AML-193 (cell line): Measurements from ENCODE around the gene TPM2.
A peak's percentile ranks its signal among the peaks of the same experiment; 100 is the strongest.

Source experiments
- DNase-seq, 2 experiments: peaks; one replicate each; lab custom pipeline; 2025; lab: John Stamatoyannopoulos, UW

The TPM2 gene

DNA sequence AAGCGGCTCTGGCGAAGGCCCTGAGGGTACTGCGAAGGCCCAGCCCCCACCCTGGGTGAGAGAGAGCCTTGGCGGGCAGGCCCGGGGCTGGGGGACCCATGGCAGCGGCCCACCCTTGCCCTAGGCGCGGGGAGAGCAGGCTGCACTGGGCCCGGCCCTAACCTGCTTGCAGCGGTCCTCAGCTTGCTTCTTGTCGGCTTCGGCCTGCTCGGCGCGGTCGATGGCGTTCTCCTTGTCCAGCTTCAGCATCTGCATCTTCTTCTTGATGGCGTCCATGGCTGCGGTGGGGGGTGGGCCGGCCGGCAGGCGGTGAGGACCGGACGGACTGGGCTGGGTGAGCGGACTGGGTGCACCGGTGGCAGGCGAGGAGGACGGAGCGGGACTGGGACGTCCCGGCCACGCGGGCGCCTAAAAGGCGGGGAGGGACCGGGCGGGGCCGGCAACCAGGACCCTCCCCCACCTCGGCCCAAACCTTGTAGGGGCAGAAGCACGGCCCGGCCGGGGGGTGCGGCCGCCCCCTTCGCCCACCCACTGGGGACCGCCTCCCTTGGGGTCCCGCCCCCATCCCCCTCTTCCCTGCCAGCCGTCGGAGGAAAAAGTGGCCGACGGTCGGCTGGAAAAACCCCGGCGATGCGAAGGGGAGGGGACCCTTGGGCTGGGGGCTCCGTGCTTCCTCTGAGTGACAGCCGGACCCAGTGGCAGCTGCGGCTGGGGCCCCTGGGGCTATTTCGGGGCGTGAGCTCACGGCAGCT lies at the start of gene TPM2:
Gene TPM2 (minus strand): TSS at position 384 of the 752 bp plus-strand sequence. CDS start 108 bp downstream, at position 276.
- no peak for DNase-seq

DNA sequence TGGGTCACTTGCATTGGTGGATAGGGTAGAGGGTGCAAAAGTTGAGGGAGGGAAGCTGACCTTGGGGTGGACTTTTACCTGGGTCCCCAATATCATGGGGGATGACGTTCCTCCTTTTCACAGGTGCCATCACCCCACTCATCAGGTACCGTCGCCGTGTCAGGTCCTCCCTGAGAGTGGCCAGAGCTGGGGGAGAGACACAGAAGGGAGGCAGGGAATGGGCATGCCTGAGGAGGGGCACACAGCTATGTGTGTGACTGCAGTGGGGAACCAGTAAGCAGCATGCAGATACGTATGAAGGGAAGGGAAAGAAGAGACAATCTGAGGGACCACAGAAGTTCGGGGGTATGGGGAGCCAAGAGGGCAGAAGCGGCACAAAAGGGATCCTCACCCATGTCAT lies 49.2 kb upstream of the TPM2 start:
- no peak for DNase-seq

DNA sequence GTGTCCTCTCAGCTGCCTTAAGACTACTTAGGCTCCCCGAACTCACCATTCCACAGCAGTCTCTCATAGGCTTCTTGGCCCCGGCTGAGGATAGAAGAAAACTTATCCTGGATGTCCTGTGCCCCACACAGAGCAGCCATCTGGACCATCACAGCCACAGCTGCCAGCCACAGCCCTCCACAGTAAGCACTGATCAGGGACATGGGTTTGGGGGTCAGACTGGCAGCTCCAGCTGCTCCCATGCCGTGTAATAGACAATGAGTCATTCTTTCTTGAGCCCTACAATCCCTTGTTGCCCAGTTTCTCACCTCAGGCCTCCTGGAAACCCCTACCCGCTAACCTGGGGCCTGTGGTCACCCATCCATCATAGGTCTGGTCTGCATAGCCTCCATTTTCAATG lies 48.5 kb upstream of the TPM2 start:
- DNase-seq = no peak

DNA sequence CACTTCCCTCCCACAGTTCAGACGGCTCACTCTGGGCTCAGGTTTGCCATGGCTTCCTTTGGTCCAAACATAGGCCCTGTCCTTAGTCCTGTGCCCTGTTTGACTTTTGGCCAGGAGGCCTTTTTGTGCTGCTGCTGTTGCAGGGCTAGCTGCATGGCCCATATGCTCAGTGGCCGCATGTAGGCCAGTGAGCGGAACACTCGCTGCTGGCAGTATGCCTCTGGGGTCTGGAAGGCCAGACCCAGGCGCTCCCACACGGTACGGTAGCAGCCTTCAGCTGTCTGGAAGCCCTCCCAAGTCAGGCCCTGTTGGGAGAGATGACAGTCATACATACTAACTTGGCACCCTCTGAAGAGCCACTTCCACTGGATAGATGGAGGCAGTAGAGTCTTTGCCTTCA lies 47.4 kb upstream of the TPM2 start:
- no peak for DNase-seq

DNA sequence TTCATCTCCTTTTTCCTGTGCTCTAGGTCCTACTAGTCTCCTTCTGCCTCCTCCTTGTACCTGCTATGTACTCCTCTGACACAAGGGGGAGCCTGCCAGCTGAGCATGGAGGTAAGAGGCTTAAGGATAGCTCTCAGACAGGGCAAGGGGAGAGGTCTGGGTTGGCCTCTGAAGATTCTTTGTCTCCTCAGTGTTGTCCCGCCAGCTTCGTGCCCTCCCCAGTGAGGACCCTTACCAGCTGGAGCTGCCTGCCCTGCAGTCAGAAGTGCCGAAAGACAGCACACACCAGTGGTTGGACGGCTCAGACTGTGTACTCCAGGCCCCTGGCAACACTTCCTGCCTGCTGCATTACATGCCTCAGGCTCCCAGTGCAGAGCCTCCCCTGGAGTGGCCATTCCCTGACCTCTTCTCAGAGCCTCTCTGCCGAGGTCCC lies 46.5 kb upstream of the TPM2 start:
- DNase-seq = peak; percentile 77

DNA sequence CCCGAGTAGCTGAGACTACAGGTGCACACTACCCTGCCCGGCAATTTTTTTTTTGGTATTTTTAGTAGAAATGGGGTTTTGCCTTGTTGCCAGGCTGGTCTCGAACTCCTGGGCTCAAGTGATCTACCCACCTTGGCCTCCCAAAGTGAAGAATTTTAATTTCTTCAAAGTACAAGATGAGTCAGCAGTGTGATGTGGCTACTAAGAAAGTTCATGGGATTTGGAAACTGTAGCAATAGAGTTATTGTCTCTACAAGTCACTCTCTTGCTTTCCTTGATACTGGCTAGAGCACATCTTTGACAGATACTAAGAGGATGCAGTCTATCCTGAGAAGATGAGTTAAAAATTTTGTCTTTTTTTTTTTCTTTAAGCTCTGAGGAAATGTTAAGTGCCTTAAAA lies 44.4 kb upstream of the TPM2 start:
- no peak for DNase-seq

DNA sequence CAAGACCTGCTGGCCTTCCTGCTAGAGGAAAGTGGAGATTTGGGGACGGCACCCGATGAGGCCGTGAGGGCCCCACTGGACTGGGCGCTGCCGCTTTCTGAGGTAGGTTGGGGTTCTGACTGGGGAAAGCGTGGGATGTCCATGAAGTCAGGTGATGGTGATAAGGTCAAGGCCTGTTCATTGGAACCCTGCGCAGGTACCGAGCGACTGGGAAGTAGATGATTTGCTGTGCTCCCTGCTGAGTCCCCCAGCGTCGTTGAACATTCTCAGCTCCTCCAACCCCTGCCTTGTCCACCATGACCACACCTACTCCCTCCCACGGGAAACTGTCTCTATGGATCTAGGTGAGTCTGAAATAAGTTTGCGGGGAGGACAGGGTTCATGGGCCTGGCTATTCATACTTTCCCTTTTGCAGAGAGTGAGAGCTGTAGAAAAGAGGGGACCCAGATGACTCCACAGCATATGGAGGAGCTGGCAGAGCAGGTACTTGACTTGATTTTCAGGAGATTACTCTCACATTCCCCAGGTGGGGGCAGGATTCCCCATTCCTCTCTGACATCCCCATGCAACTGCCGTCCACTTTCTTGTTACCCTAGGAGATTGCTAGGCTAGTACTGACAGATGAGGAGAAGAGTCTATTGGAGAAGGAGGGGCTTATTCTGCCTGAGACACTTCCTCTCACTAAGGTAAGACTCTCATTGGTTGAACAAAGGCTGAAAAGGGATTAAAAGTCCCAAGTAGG lies 43.2 kb upstream of the TPM2 start:
- peak; percentile 25 to 45 for DNase-seq

DNA sequence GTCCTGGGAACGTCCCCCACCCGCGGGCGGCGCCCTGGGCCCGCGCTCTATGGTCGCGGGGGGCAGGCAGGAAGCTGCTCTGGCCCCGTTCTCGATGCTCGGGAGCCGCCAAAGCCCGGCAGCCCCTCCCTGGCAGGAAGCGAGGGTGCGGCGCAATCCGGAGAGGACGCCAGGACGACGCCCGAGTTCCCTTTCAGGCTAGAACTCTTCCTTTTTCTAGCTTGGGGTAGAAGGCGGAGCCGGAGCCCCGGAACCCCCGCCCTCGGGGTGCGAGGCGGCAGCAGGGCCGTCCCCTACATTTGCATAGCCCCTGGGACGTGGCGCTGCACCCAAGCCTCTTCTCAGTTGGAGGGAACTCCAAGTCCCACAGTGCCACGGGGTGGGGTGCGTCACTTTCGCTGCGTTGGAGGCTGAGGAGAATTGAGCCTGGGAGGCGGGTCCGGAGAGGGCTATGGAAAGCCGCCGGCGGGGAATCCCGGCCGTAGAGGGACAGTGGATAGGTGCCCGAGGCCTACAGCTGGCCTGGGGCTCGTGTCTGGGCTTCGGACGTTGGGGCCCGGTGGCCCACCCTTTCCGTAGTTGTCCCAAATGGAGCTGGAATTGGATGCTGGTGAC lies 42.6 kb upstream of the TPM2 start, which contains the start of the genes CREB3 and TLN1:
Gene CREB3 (plus strand): TSS at position 482 of the 615 bp plus-strand sequence. CDS start 107 bp downstream, at position 589.
Gene TLN1 (minus strand): TSS at position 11 of the 615 bp plus-strand sequence. CDS start 6,501 bp downstream, outside the sequence.
- peak; percentile 96 to 98 for DNase-seq

DNA sequence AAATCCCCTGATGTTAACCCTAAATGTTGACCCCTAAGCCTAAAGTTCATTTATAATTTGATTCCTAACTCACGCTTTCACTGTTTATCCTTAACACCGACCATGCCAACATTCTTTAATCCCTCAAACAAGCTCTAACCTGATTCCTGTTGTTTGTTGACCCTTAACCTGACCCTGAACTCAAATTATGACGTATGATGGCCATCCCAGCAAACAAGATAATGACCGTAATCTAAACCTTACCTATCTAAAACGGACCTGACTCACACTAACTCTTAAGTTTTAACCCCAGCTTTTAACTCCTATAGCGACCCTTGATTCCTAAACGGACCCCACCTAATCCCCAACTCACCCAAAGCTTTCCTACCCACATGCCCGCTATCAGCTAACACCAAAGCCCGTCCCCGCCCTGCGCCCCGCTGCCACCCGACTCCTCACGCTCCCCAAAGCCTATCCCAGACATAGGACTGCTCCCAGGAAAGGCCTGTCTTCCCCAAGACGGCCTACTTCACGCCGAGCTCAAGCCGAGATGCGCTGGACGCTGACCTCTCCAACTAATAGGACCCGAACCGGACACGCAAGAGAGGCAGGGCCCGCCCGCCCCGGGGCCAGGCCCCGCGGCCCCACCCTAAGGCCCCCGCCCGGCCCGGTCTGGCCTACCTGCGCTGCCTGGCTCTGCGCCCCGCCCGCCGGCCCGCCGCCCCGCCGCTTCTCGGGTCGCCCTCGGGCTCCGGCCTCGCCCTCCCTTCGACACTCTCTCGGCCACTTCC lies 41.9 kb upstream of the TPM2 start:
- DNase-seq = no peak

DNA sequence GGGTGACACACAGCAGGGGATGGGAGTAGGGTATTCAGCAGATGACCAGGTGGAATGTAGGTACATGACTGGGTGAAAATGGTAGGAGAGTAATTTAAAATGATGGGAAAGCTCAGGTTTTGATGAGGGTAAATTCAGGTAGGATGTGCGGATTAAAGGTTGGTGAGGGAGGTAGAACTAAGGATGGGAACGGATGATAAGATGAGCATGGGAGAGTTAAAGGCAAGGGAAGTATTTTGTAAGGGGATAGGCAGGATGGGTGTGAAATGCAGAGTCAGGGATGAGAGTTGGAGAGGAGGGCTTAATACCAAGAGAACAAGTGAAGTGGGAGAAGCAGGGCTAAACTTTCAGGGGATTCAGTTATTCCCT lies 40.7 kb upstream of the TPM2 start:
- DNase-seq = no peak

DNA sequence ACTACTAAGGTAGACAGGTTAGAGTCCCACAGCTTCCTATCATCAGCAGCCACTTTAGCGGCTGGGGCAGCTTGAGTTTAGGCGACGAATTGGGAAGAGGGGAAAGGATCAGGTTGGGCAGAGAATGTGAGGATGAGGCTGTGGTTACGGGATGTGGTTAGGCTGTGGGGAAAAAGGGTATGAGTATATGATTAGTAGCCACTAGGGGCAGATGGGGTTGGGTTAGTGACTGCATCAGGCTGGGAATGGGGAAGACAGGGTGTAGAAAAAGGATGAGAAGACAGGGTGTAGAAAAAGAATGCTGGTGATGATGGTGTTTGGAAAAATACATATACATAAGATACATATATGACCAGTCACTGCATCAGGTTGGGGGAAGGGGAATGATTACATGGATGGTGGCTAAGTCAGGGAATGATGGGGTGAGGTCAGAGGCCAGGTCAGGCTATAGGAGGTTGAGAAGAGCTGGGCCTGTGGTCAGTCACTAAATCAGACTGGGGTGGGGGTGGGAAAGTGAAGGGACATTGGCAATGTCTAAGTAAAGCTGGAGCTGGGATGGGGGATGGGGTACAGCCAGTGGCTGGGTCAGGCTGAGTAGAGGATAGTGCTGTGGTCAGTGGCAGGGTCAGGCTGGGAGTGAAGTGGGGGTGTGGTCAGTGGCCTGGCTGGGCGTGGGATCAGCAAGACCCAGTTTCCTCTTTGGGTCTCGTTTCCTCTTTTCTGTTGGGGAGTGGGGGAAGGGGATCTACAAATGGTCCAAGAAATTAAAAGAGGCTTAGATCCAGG lies 40.2 kb upstream of the TPM2 start:
- peak; percentile 73 to 75 for DNase-seq

DNA sequence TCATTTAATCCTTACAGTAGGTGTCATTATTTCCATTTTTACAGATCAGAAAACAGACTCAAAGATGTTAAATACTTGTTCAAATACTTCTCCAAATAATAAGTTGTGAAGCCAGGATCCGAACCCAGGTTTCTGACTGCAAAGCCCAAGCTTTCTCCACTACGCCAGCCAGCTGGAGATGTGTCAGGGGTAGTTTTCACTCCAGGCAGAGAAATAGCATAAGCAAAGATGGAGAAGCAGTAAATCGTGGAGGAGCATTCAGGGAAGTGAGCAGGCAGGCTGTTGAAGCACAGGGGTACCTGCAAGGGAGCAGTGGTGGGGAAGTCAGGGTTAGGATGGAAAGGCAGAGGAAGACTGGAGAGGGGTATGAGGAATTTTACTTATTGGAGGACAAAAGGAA lies 39.4 kb upstream of the TPM2 start:
- no peak for DNase-seq

DNA sequence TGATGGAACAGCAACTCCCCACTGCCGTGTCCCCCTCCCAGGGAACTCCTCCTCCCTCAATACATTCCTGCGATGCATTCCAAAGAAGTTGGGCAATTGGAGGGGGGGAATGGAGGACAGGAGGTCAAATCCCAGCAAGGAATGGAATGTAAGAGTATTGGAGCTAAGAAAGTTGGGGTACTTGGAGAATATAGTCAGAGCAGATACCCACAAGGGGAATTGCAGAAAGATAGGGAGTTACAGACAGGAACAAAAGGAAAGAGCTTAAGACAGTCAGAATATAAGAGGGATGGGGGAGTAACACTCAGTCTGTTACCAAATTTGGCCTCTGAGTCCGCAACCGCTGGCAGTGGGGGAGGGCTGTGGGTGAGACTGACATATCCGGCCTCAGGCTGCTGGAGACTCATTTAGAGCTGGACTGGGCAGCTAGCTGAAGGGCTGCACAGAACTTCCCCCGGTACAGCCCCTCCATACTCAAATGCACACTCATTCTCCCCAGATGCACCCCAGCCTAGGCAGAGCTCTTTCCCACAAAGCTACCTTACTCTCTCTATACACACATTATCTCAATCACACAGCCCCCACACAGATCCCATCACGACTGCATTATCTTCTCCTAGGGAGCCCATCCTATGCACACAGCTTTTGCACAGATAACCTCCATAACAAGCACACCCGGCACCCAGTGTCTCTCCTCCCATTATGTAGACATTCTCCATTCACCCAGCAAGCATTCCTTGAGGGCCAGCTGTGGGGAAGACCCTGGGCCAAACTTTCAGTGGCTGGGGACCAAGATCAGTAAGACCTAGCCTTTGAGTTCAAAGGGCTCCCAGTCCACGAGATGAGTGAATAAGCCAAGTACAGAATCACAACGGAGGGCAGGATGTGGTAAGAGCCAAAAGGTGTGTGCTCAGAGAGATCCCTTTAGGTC lies 38.6 kb upstream of the TPM2 start:
- DNase-seq = peak; percentile 73 to 74

DNA sequence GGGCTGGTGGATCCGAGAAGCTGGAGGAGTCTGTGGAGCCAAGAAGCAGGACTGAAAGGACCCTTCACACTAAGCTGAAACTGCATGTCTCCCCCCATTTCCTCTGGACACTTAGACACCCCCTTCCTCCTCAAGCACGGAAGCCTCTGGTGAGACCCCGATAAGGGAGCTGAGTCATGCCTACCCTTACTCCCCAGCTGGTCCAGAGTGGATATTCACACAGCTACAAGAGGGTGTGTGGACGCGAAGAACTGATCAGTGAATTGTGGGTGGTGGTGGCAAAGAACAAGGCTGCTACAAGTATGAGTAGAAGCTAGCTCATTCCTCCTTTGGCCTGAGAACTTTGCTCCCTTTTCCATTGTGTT lies 37.9 kb upstream of the TPM2 start:
- no peak for DNase-seq

DNA sequence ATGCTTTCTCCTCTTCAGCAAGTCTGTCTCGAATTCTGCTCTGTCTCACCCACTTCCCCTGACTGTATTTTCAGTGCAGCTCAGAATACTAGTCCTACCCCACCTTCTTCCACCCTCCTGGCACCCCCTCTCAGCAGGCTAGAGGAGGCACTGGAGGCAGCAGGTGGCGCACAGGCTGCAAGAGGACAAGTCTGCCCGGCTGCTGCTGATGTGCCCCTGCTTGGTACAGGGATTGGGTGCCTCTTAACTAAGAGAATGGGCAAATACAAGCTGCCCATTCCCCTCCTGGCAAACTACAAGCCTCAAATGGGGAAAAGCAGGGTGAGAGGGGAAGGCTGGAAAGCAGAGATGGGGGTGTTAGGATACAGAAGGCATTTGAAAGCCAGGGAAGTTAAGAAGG lies 37.2 kb upstream of the TPM2 start:
- peak; percentile 23 to 36 for DNase-seq

DNA sequence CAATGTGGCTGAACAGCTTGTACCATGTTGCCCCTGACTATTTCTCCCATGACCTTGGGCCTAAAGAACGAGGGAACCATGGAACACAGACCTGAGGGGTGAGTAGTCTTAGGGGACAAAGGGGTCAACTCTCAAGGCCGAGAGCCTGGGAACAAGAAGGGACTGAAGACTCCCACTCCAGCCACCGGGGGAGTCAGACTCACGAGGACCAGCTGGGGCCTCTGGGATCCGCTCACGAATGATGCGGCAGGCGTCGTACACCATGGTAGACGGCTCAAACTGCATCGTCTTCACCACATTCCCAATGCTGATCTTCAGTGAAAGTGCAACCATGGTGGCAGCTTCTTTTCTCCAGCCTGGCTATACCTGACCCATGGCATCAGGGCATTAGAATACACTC lies 35.6 kb upstream of the TPM2 start:
- no peak for DNase-seq

DNA sequence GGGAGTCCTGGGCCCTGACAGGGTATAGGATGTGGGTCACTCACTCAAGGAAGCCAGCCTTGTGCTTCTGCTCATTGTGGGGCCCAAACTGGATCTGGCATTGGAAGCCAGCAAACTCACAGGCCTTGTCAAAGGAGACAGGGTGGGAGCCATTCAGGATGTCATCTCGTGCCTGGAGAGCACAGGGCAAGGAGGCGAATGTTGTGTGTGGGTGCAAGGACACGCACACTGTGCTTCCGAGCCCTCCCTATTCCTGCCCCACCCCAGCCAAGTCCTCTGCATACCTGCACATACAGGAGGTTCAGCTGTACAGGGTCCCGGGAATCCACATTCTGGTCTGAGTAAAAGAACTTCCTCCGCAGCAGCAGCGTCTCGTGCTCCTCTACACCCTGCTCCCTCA lies 34.2 kb upstream of the TPM2 start:
- DNase-seq = no peak

DNA sequence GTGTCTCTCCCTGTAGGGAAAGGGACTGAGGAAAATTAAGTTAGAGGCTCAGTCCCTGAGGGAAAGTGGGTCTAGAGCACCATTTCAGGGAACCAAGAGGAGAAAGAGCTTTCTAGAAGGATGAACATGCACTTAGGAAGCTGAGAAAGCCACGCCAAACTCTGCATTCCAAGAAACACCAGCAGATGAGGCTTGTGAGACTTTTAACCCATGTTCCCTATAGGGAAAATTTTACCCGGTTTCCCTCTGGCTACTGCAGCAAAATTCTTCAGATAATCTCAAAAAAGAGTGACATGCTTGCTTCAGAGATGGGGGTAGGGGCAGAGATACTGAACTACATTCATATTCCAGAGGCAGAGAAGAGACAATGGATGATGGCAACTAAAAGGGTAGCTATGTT lies 33.7 kb upstream of the TPM2 start:
- DNase-seq = no peak

DNA sequence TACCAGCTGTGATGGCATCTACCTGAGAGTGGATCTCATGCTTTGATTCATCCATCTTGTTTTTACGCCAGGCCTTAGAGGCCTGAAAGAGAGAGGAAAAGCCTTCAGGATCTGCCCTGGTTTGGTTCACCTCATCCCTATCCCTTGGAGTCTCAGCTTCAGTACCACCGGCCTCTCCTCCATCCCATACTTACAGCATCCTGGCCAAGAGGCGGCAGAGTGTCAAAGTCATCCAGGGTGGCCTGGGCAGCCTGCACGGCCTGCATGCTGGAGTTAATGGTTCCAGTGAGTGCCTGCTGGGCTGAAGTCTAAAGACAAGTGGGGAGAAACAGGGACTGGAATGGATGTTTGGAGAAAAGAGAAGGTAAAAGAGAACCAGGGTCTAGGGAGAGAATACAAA lies 29.8 kb upstream of the TPM2 start:
- no peak for DNase-seq
